Loucy (cell line): ENCODE data around the gene SP140L.

Experiments
- H2AFZ ChIP-seq: fragments of 200-600 bp; sonication (generic); 2 replicates; pipeline ENCODE4 v1.6.0; 2016; ENCODE audit warnings: antibody characterized with exemption, mild to moderate bottlenecking, low read length, moderate library complexity
- H3F3A ChIP-seq: fragments of 200-600 bp; 2 replicates; pipeline ENCODE4 v1.6.0; 2016; ENCODE audit warnings: antibody characterized with exemption, low read depth, mild to moderate bottlenecking
- H3K27me3 ChIP-seq: fragments of 200-600 bp; sonication (generic); 2 replicates; pipeline ENCODE4 v1.6.1; 2014; ENCODE audit warnings: low read length, mild to moderate bottlenecking; ENCODE audit not compliant: insufficient read depth, poor library complexity, severe bottlenecking
- H3K36me3 ChIP-seq: fragments of 200-600 bp; sonication (generic); 2 replicates; pipeline ENCODE4 v1.6.1; 2016; ENCODE audit warnings: low read length; ENCODE audit not compliant: insufficient read depth
- H3K4me1 ChIP-seq: fragments of 200-600 bp; sonication (generic); 2 replicates; pipeline ENCODE4 v1.5.1; 2014; ENCODE audit warnings: low read length, mild to moderate bottlenecking; ENCODE audit not compliant: insufficient read depth, poor library complexity, severe bottlenecking
- H3K4me2 ChIP-seq: fragments of 200-600 bp; sonication (generic); 2 replicates; pipeline ENCODE4 v1.6.0; 2014; ENCODE audit warnings: antibody characterized with exemption, low read length, low read depth, mild to moderate bottlenecking; ENCODE audit not compliant: poor library complexity, severe bottlenecking
- H3K4me3 ChIP-seq: fragments of 200-600 bp; sonication (generic); 2 replicates; pipeline ENCODE4 v1.5.1; 2014; ENCODE audit warnings: low read length, mild to moderate bottlenecking, mixed read lengths; ENCODE audit not compliant: poor library complexity, severe bottlenecking
- H3K79me2 ChIP-seq: fragments of 200-600 bp; sonication (generic); 2 replicates; pipeline ENCODE4 v1.6.1; 2014; ENCODE audit warnings: low read length; ENCODE audit not compliant: insufficient read depth
- H3K9ac ChIP-seq: fragments of 200-600 bp; sonication (generic); 2 replicates; pipeline ENCODE4 v1.6.0; 2014; ENCODE audit warnings: mild to moderate bottlenecking, low read depth, low read length, moderate library complexity; ENCODE audit not compliant: poor library complexity, severe bottlenecking
- H3K9me2 ChIP-seq: fragments of 200-600 bp; sonication (generic); replicated peaks from 2 replicates; pipeline ENCODE4 v1.6.1; 2016; ENCODE audit warnings: low read depth, low read length, mixed read lengths
- H3K9me3 ChIP-seq: fragments of 200-600 bp; sonication (generic); 2 replicates; pipeline ENCODE4 v1.6.1; 2014; ENCODE audit warnings: mild to moderate bottlenecking, antibody characterized with exemption, low read length, low read depth; ENCODE audit not compliant: insufficient read depth
- H4K20me1 ChIP-seq: fragments of 200-600 bp; sonication (generic); 2 replicates; pipeline ENCODE4 v1.6.0; 2014; ENCODE audit warnings: antibody characterized with exemption, low read length, mild to moderate bottlenecking; ENCODE audit not compliant: insufficient read depth, poor library complexity, severe bottlenecking
- EZH2phosphoT487 ChIP-seq: fragments of 200-600 bp; IDR thresholded peaks from 2 replicates; pipeline ENCODE4 v1.6.1; 2018; ENCODE audit warnings: antibody characterized with exemption, mild to moderate bottlenecking, moderate library complexity, borderline replicate concordance
- TF ChIP-seq, protein P1 (sequence below): fragments of 200-600 bp; sonication (generic); conservative IDR thresholded peaks from 2 replicates; pipeline ENCODE4 v1.5.1; 2014; ENCODE audit warnings: mild to moderate bottlenecking, antibody characterized with exemption, low read length

Gene SP140L

GRCh38 chr2:230441227-230441897 lies 114.4 kb downstream of the SP140L start:
- Histone ChIP-seq H3K9me3 (peaks cover 9% of the 10 kb centered on the region; the same call in 1 of the 2 replicates), H3K27me3 (no peaks in the 10 kb centered on the region), H3K9ac (no peak overlapping the region), H3K79me2 (peaks cover 27% of the 10 kb centered on the region), H3K4me2 (peak overlapping the region; percentile 51), H3K4me3 (peak overlapping the region; percentile 34), H4K20me1 (peaks cover 6% of the 10 kb centered on the region), H2AFZ (no peak overlapping the region), H3F3A (0 out of 2 replicates have a peak, but pooled peaks cover 3% of the 10 kb centered on the region), H3K4me1 (peaks cover 31% of the 10 kb centered on the region), H3K36me3 (peaks cover 35% of the 10 kb centered on the region), H3K9me2 (no peaks in the 10 kb centered on the region)
- TF ChIP-seq, protein P1, sequence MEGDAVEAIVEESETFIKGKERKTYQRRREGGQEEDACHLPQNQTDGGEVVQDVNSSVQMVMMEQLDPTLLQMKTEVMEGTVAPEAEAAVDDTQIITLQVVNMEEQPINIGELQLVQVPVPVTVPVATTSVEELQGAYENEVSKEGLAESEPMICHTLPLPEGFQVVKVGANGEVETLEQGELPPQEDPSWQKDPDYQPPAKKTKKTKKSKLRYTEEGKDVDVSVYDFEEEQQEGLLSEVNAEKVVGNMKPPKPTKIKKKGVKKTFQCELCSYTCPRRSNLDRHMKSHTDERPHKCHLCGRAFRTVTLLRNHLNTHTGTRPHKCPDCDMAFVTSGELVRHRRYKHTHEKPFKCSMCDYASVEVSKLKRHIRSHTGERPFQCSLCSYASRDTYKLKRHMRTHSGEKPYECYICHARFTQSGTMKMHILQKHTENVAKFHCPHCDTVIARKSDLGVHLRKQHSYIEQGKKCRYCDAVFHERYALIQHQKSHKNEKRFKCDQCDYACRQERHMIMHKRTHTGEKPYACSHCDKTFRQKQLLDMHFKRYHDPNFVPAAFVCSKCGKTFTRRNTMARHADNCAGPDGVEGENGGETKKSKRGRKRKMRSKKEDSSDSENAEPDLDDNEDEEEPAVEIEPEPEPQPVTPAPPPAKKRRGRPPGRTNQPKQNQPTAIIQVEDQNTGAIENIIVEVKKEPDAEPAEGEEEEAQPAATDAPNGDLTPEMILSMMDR: peak; percentile 27
- no peak for TF ChIP-seq EZH2phosphoT487

GRCh38 chr2:230443541-230443940 lies 116.5 kb downstream of the SP140L start:
- peaks cover 21% of the 10 kb centered on the region for H3K79me2 ChIP-seq
- no peak overlapping the region for H3K4me2 ChIP-seq
- H3K4me3 ChIP-seq: no peak overlapping the region
- H3F3A ChIP-seq: 0 out of 2 replicates have a peak, but pooled peaks cover 3% of the 10 kb centered on the region
- TF ChIP-seq EZH2phosphoT487: no peak
- TF ChIP-seq, protein P1: no peak
- peaks cover 6% of the 10 kb centered on the region for H4K20me1 ChIP-seq
- H3K9me2 ChIP-seq: no peaks in the 10 kb centered on the region
- H3K9ac ChIP-seq: no peak overlapping the region
- no peak overlapping the region for H2AFZ ChIP-seq
- no peaks in the 10 kb centered on the region for H3K27me3 ChIP-seq
- H3K9me3 ChIP-seq: no peaks in the 10 kb centered on the region
- peaks cover 36% of the 10 kb centered on the region for H3K4me1 ChIP-seq
- H3K36me3 ChIP-seq: peaks cover 52% of the 10 kb centered on the region

DNA sequence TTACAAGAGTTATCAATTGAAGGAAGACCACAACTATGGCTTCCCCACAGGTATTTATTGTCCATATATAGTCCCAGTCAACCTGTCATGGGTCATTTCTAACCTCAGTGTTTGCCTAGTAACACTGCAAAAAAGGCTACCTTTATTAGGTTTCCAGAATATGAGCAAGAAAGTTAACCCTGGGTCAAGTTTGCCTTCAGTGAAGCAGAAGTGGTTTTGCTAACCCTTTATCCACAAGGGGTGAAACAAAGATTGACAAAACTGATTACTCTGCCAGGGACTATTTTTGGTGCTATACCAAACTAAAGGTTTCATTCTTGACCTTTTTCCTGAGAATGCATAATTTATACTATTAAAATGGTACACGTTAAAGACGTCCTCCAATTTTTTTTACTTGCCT lies 117.8 kb downstream of the SP140L start:
- Histone ChIP-seq H3K4me2 (no peak overlapping the region), H2AFZ (no peak overlapping the region), H3K9ac (no peak overlapping the region), H3K4me3 (no peak overlapping the region), H3F3A (0 out of 2 replicates have a peak, but pooled peaks cover 3% of the 10 kb centered on the region), H3K9me3 (no peaks in the 10 kb centered on the region), H3K9me2 (no peaks in the 10 kb centered on the region), H3K36me3 (peaks cover 65% of the 10 kb centered on the region), H3K79me2 (peaks cover 11% of the 10 kb centered on the region), H4K20me1 (peaks cover 6% of the 10 kb centered on the region), H3K27me3 (no peaks in the 10 kb centered on the region), H3K4me1 (peaks cover 27% of the 10 kb centered on the region)
- TF ChIP-seq, protein P1: no peak
- no peak for TF ChIP-seq EZH2phosphoT487
